GM11168 (cell line): ENCODE measurements around the gene STXBP6.

Experiments
- in situ Hi-C: fragments of 300-500 bp; cut with MboI; formaldehyde crosslinking; loops from one replicate; pipeline ENCODE4 v1.12.0; 2022; ENCODE audit warnings: low sequenced_read_pairs; ENCODE audit not compliant: unreplicated experiment

The STXBP6 gene

GRCh38 chr14:24895243-24895583, 154.7 kb downstream of the STXBP6 start:
- in situ Hi-C loops: no loop called here

- in situ Hi-C loops: no loop called here
Measured at GRCh38 chr14:24894583-24895242, 155.2 kb downstream of the STXBP6 start.

GRCh38 chr14:24892497-24893051, 157.4 kb downstream of the STXBP6 start:
- in situ Hi-C loops: no loop called here

GRCh38 chr14:24891987-24892496, 157.9 kb downstream of the STXBP6 start:
- in situ Hi-C loops: no loop called here

GRCh38 chr14:24890716-24891115, 159.2 kb downstream of the STXBP6 start:
- in situ Hi-C loops: no loop called here

- in situ Hi-C loops: no loop called here
Measured at GRCh38 chr14:24889843-24890242, 160.1 kb downstream of the STXBP6 start.

GRCh38 chr14:24888532-24888931, 161.4 kb downstream of the STXBP6 start:
- in situ Hi-C loops: no loop called here

GRCh38 chr14:24887623-24888304, 162.2 kb downstream of the STXBP6 start:
- in situ Hi-C loops: no loop called here

- in situ Hi-C loops: no loop called here
Measured at GRCh38 chr14:24885410-24885913, 164.5 kb downstream of the STXBP6 start.

GRCh38 chr14:24883576-24883975, 166.4 kb downstream of the STXBP6 start:
- in situ Hi-C loops: no loop called here

- in situ Hi-C loops: no loop called here
Measured at GRCh38 chr14:24881116-24881893, 168.6 kb downstream of the STXBP6 start.

GRCh38 chr14:24880689-24881088, 169.3 kb downstream of the STXBP6 start:
- in situ Hi-C loops: no loop called here

GRCh38 chr14:24879661-24880386, 170.1 kb downstream of the STXBP6 start:
- in situ Hi-C loops: no loop called here

- in situ Hi-C loops: no loop called here
Measured at GRCh38 chr14:24876996-24877395, 173.0 kb downstream of the STXBP6 start.

GRCh38 chr14:24875991-24876878, 173.7 kb downstream of the STXBP6 start:
- in situ Hi-C loops: no loop called here

GRCh38 chr14:24875203-24875838, 174.6 kb downstream of the STXBP6 start:
- in situ Hi-C loops: no loop called here

GRCh38 chr14:24874514-24875202, 175.3 kb downstream of the STXBP6 start:
- in situ Hi-C loops: no loop called here

GRCh38 chr14:24873551-24873950, 176.4 kb downstream of the STXBP6 start:
- in situ Hi-C loops: no loop called here
